GM23338 (cell line): ENCODE data around the gene MYLK4. TPM values are rescaled to one million over a fixed set of nuclear protein-coding genes. Genes with fewer than 3 reads are reported as not detected.

Experiments
- ATAC-seq: fragments of 200-7000 bp; cut with Tn5 transposase; 3 replicates; pipeline ENCODE4 v1.9.1; 2020
- DNase-seq: peaks from one replicate; pipeline ENCODE4 v3.0.0-alpha.2; 2015; ENCODE audit warnings: low spot score
- H2AFZ ChIP-seq: fragments of 200-600 bp; sonication (generic); 2 replicates; pipeline ENCODE4 v1.8.0; 2016; ENCODE audit warnings: antibody characterized with exemption, mild to moderate bottlenecking, moderate library complexity
- H3F3A ChIP-seq: fragments of 200-600 bp; sonication (generic); replicated peaks from 2 replicates; pipeline ENCODE4 v1.8.0; 2017; ENCODE audit warnings: antibody characterized with exemption, mixed run types, low read depth
- H3K27ac ChIP-seq: fragments of 200-600 bp; sonication (generic); 2 replicates; pipeline ENCODE4 v1.6.1; 2016; ENCODE audit warnings: low read depth
- H3K27me3 ChIP-seq: fragments of 200-600 bp; sonication (generic); 2 replicates; pipeline ENCODE4 v1.8.0; 2016; ENCODE audit warnings: mild to moderate bottlenecking, mixed run types, moderate library complexity; ENCODE audit not compliant: insufficient read depth
- H3K36me3 ChIP-seq: fragments of 200-600 bp; sonication (generic); 2 replicates; pipeline ENCODE4 v1.8.0; 2016; ENCODE audit warnings: mild to moderate bottlenecking; ENCODE audit not compliant: insufficient read depth
- H3K4me1 ChIP-seq: fragments of 200-600 bp; sonication (generic); 2 replicates; pipeline ENCODE4 v1.8.0; 2016; ENCODE audit warnings: mild to moderate bottlenecking, moderate library complexity; ENCODE audit not compliant: insufficient read depth
- H3K4me2 ChIP-seq: fragments of 200-600 bp; sonication (generic); 2 replicates; pipeline ENCODE4 v1.7.1; 2017; ENCODE audit warnings: mixed run types
- H3K4me3 ChIP-seq: fragments of 200-600 bp; sonication (generic); 2 replicates; pipeline ENCODE4 v1.6.1; 2016; ENCODE audit warnings: mixed run types
- H3K79me2 ChIP-seq: fragments of 200-600 bp; sonication (generic); replicated peaks from 2 replicates; pipeline ENCODE4 v1.8.0; 2017; ENCODE audit warnings: mild to moderate bottlenecking; ENCODE audit not compliant: insufficient read depth
- H3K9me2 ChIP-seq: fragments of 200-600 bp; sonication (generic); 2 replicates; pipeline ENCODE4 v1.8.0; 2017; ENCODE audit not compliant: insufficient read depth
- H4K20me1 ChIP-seq: fragments of 200-600 bp; sonication (generic); replicated peaks from 2 replicates; pipeline ENCODE4 v1.8.0; 2017; ENCODE audit warnings: mild to moderate bottlenecking; ENCODE audit not compliant: insufficient read depth
- H3K27ac Mint-ChIP-seq: 2 replicates; pipeline ENCODE4 v1.8.0; 2020; ENCODE audit warnings: inconsistent platforms, mild to moderate bottlenecking, moderate library complexity, mixed read lengths
- H3K27me3 Mint-ChIP-seq: 3 replicates; pipeline ENCODE4 v1.8.0; 2022; ENCODE audit warnings: low read depth, mild to moderate bottlenecking, moderate library complexity, mixed read lengths, inconsistent platforms; ENCODE audit not compliant: insufficient read depth, poor library complexity
- H3K36me3 Mint-ChIP-seq: 3 replicates; pipeline ENCODE4 v1.8.0; 2021; ENCODE audit warnings: low read depth, mild to moderate bottlenecking, inconsistent platforms, moderate library complexity, mixed read lengths
- H3K4me1 Mint-ChIP-seq: 3 replicates; pipeline ENCODE4 v1.8.0; 2020; ENCODE audit warnings: mild to moderate bottlenecking, inconsistent platforms, mixed read lengths
- H3K4me3 Mint-ChIP-seq: 3 replicates; pipeline ENCODE4 v1.8.0; 2021; ENCODE audit warnings: moderate library complexity, mild to moderate bottlenecking, inconsistent platforms, mixed read lengths
- H3K9me3 Mint-ChIP-seq: 3 replicates; pipeline ENCODE4 v1.8.0; 2020; ENCODE audit warnings: moderate library complexity, mild to moderate bottlenecking, inconsistent platforms, mixed read lengths
- CREB1 ChIP-seq: fragments of 250-450 bp; sonication (Bioruptor Pico); IDR thresholded peaks from 2 replicates; pipeline ENCODE4 v1.5.0; 2020; ENCODE audit warnings: low read depth, mild to moderate bottlenecking, moderate library complexity
- EZH2 ChIP-seq: fragments of 200-600 bp; sonication (generic); IDR thresholded peaks from one replicate; pipeline ENCODE4 v1.8.0; 2017; ENCODE audit warnings: antibody characterized with exemption, mild to moderate bottlenecking, low read depth; ENCODE audit not compliant: unreplicated experiment
- NANOG ChIP-seq: IDR thresholded peaks from 2 replicates; pipeline ENCODE4 v1.6.1; 2016; ENCODE audit warnings: antibody characterized with exemption, borderline replicate concordance
- ZNF114 ChIP-seq: fragments of 250-450 bp; sonication (Bioruptor Pico); IDR thresholded peaks from 2 replicates; pipeline ENCODE4 v1.5.0; 2020; ENCODE audit warnings: mild to moderate bottlenecking, moderate library complexity
- polyA plus RNA-seq: library from polyadenylated mRNA; unstranded; fragments of >200 nt; fragmentation: Nextera tagmentation; extraction: Ambion mirVana; gene quantifications from 2 replicates; pipeline ENCODE4 v1.2.1, GENCODE V29; 2016
- total RNA-seq: library from RNA; depleted of rRNA; stranded (reverse); fragments of >200 nt; shearing (Covaris generic); gene quantifications from 2 replicates; pipeline ENCODE4 v1.2.3, GENCODE V29; 2014
- TF ChIP-seq, protein P1 (sequence below), 2 experiments: fragments of 200-600 bp in 1 of 2; sonication (generic) in 1 of 2; conservative IDR thresholded peaks; 2 replicates each; pipeline versions ENCODE4 v1.5.1 to v1.6.1; 2016 to 2017; ENCODE audit warnings: antibody characterized with exemption in 2 of 2, low read depth in 2 of 2, mild to moderate bottlenecking in 2 of 2, moderate library complexity in 1 of 2
- TF ChIP-seq, protein P2 (sequence below): IDR thresholded peaks from one replicate; pipeline ENCODE4 v1.6.1; 2018; ENCODE audit warnings: antibody characterized with exemption; ENCODE audit not compliant: unreplicated experiment
- TF ChIP-seq, protein P3 (sequence below): IDR thresholded peaks from 2 replicates; pipeline ENCODE4 v1.6.1; 2016; ENCODE audit warnings: antibody characterized with exemption
- TF ChIP-seq, protein P4 (sequence below): fragments of 250-450 bp; sonication (Bioruptor Pico); IDR thresholded peaks from 2 replicates; pipeline ENCODE4 v1.5.0; 2020; ENCODE audit warnings: mild to moderate bottlenecking, moderate library complexity

MYLK4 gene
- total and polyA plus RNA-seq, 2 experiments from 2014 or later = 0.03 to 0.17 TPM

DNA sequence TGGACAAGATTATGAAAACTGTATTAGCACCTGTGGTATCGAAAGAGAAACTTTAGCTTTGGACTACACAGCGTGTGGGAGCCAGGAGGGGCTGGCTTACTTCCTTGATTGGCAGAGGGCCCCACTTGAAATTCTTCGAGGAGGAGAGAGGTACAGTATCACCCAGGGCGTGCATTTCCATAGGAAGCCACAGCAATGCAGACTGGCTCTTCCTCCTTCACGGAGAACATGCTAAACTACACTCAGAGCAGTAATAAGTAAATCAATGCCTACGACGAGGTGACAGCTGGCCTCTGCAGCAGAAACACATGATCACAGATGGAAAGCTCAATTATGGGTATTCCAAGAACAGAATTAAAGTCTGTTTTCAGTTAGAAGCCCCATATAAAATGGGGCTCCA is 44.2 kb downstream of the MYLK4 start (continued):
- TF ChIP-seq, protein P1, sequence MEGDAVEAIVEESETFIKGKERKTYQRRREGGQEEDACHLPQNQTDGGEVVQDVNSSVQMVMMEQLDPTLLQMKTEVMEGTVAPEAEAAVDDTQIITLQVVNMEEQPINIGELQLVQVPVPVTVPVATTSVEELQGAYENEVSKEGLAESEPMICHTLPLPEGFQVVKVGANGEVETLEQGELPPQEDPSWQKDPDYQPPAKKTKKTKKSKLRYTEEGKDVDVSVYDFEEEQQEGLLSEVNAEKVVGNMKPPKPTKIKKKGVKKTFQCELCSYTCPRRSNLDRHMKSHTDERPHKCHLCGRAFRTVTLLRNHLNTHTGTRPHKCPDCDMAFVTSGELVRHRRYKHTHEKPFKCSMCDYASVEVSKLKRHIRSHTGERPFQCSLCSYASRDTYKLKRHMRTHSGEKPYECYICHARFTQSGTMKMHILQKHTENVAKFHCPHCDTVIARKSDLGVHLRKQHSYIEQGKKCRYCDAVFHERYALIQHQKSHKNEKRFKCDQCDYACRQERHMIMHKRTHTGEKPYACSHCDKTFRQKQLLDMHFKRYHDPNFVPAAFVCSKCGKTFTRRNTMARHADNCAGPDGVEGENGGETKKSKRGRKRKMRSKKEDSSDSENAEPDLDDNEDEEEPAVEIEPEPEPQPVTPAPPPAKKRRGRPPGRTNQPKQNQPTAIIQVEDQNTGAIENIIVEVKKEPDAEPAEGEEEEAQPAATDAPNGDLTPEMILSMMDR (conservative IDR thresholded peaks at IDR 0.05; ENCODE audit: low read depth in 2 of 2) = no peak
- TF ChIP-seq, protein P2, sequence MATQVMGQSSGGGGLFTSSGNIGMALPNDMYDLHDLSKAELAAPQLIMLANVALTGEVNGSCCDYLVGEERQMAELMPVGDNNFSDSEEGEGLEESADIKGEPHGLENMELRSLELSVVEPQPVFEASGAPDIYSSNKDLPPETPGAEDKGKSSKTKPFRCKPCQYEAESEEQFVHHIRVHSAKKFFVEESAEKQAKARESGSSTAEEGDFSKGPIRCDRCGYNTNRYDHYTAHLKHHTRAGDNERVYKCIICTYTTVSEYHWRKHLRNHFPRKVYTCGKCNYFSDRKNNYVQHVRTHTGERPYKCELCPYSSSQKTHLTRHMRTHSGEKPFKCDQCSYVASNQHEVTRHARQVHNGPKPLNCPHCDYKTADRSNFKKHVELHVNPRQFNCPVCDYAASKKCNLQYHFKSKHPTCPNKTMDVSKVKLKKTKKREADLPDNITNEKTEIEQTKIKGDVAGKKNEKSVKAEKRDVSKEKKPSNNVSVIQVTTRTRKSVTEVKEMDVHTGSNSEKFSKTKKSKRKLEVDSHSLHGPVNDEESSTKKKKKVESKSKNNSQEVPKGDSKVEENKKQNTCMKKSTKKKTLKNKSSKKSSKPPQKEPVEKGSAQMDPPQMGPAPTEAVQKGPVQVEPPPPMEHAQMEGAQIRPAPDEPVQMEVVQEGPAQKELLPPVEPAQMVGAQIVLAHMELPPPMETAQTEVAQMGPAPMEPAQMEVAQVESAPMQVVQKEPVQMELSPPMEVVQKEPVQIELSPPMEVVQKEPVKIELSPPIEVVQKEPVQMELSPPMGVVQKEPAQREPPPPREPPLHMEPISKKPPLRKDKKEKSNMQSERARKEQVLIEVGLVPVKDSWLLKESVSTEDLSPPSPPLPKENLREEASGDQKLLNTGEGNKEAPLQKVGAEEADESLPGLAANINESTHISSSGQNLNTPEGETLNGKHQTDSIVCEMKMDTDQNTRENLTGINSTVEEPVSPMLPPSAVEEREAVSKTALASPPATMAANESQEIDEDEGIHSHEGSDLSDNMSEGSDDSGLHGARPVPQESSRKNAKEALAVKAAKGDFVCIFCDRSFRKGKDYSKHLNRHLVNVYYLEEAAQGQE = no peak
- TF ChIP-seq NANOG (no peak), EZH2 (no peak), ZNF114 (CRISPR knock-in tag) (no peak), CREB1 (CRISPR knock-in tag) (no peak)
- TF ChIP-seq, protein P3, sequence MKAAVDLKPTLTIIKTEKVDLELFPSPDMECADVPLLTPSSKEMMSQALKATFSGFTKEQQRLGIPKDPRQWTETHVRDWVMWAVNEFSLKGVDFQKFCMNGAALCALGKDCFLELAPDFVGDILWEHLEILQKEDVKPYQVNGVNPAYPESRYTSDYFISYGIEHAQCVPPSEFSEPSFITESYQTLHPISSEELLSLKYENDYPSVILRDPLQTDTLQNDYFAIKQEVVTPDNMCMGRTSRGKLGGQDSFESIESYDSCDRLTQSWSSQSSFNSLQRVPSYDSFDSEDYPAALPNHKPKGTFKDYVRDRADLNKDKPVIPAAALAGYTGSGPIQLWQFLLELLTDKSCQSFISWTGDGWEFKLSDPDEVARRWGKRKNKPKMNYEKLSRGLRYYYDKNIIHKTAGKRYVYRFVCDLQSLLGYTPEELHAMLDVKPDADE = no peak

DNA sequence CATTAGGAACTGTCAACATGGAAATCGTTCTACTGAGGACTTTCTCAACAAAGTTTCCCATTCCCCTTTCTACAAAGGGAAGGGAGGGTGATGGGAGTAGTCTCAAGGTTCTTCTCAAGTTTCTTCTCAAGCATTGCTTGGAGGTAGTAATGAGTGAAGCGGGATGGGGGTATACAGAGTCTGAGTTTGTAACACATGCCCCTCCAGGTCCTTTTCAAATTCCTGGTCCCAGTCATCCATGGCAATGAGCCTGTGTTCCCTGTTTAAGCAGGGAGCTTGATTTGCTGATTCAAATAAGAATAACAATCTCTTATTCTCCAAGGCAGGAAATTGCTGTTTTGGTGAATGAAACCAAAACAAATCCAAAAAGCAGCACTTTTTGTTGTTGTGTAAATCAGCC is 45.5 kb downstream of the MYLK4 start:
- Mint-ChIP-seq H3K9me3 (peaks cover 6% of the 10 kb centered on the region), H3K27me3 (peaks cover 3% of the 10 kb centered on the region), H3K36me3 (peaks cover 3% of the 10 kb centered on the region; the same call in 2 of the 3 replicates), H3K4me3 (no peak overlapping the region), H3K27ac (no peak overlapping the region), H3K4me1 (peaks cover 20% of the 10 kb centered on the region)
- peaks cover 14% of the 10 kb centered on the region for H3K9me2 ChIP-seq
- H3K79me2 ChIP-seq = no peaks in the 10 kb centered on the region
- no peak for DNase-seq
- H3K4me3 ChIP-seq = 0 out of 2 replicates have a peak overlapping the region, but pooled peaks have one; percentile 4
- H3K27me3 ChIP-seq = no peaks in the 10 kb centered on the region
- H2AFZ ChIP-seq = peak overlapping the region; percentile 66
- H4K20me1 ChIP-seq = no peaks in the 10 kb centered on the region
- H3K36me3 ChIP-seq = peaks cover 8% of the 10 kb centered on the region
- H3F3A ChIP-seq = no peaks in the 10 kb centered on the region
- H3K4me1 ChIP-seq = peaks cover 22% of the 10 kb centered on the region
- ATAC-seq = no peak
- H3K4me2 ChIP-seq = peak overlapping the region; percentile 50
- H3K27ac ChIP-seq = peak overlapping the region; percentile 15; the same call in 1 of the 2 replicates
- TF ChIP-seq, protein P3 = no peak
- TF ChIP-seq, protein P4, sequence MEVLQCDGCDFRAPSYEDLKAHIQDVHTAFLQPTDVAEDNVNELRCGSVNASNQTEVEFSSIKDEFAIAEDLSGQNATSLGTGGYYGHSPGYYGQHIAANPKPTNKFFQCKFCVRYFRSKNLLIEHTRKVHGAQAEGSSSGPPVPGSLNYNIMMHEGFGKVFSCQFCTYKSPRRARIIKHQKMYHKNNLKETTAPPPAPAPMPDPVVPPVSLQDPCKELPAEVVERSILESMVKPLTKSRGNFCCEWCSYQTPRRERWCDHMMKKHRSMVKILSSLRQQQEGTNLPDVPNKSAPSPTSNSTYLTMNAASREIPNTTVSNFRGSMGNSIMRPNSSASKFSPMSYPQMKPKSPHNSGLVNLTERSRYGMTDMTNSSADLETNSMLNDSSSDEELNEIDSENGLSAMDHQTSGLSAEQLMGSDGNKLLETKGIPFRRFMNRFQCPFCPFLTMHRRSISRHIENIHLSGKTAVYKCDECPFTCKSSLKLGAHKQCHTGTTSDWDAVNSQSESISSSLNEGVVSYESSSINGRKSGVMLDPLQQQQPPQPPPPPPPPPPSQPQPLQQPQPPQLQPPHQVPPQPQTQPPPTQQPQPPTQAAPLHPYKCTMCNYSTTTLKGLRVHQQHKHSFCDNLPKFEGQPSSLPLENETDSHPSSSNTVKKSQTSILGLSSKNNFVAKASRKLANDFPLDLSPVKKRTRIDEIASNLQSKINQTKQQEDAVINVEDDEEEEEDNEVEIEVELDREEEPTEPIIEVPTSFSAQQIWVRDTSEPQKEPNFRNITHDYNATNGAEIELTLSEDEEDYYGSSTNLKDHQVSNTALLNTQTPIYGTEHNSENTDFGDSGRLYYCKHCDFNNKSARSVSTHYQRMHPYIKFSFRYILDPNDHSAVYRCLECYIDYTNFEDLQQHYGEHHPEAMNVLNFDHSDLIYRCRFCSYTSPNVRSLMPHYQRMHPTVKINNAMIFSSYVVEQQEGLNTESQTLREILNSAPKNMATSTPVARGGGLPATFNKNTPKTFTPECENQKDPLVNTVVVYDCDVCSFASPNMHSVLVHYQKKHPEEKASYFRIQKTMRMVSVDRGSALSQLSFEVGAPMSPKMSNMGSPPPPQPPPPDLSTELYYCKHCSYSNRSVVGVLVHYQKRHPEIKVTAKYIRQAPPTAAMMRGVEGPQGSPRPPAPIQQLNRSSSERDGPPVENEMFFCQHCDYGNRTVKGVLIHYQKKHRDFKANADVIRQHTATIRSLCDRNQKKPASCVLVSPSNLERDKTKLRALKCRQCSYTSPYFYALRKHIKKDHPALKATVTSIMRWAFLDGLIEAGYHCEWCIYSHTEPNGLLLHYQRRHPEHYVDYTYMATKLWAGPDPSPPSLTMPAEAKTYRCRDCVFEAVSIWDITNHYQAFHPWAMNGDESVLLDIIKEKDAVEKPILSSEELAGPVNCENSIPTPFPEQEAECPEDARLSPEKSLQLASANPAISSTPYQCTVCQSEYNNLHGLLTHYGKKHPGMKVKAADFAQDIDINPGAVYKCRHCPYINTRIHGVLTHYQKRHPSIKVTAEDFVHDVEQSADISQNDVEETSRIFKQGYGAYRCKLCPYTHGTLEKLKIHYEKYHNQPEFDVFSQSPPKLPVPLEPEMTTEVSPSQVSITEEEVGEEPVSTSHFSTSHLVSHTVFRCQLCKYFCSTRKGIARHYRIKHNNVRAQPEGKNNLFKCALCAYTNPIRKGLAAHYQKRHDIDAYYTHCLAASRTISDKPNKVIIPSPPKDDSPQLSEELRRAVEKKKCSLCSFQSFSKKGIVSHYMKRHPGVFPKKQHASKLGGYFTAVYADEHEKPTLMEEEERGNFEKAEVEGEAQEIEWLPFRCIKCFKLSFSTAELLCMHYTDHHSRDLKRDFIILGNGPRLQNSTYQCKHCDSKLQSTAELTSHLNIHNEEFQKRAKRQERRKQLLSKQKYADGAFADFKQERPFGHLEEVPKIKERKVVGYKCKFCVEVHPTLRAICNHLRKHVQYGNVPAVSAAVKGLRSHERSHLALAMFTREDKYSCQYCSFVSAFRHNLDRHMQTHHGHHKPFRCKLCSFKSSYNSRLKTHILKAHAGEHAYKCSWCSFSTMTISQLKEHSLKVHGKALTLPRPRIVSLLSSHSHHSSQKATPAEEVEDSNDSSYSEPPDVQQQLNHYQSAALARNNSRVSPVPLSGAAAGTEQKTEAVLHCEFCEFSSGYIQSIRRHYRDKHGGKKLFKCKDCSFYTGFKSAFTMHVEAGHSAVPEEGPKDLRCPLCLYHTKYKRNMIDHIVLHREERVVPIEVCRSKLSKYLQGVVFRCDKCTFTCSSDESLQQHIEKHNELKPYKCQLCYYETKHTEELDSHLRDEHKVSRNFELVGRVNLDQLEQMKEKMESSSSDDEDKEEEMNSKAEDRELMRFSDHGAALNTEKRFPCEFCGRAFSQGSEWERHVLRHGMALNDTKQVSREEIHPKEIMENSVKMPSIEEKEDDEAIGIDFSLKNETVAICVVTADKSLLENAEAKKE (CRISPR knock-in tag) = 0 out of 2 replicates have a peak, but pooled peaks have one; percentile 6
